Suprapubic skin (tissue), 4 donors: ENCODE data around the gene DEFB125. TPM values are rescaled to one million over a fixed set of nuclear protein-coding genes. Genes with fewer than 3 reads are reported as not detected.
"Not testable (repeated sequence)": the region's sequence is repeated elsewhere in the genome, so short reads cannot be mapped to it uniquely, and the experiment has no call there.

Experiments
- DNase-seq, 2 donors: peaks; one replicate each; pipeline ENCODE4 v3.0.0-alpha.2; 2019; ENCODE audit warnings: low spot score in 2 of 2
- H3K27ac ChIP-seq: fragments of 200-600 bp; sonication (generic); one replicate; pipeline ENCODE4 v1.5.1; 2019
- H3K27me3 ChIP-seq: fragments of 200-600 bp; sonication (generic); one replicate; pipeline ENCODE4 v1.5.1; 2019
- H3K36me3 ChIP-seq: fragments of 200-600 bp; sonication (generic); one replicate; pipeline ENCODE4 v1.5.1; 2019
- H3K4me1 ChIP-seq: fragments of 200-600 bp; sonication (generic); one replicate; pipeline ENCODE4 v1.5.1; 2019
- H3K4me3 ChIP-seq: fragments of 200-600 bp; sonication (generic); one replicate; pipeline ENCODE4 v1.5.1; 2019; ENCODE audit warnings: mild to moderate bottlenecking
- H3K9me3 ChIP-seq: fragments of 200-600 bp; sonication (generic); one replicate; pipeline ENCODE4 v1.5.1; 2019
- CTCF ChIP-seq, 2 donors: fragments of 200-600 bp in 1 of 2; fragments of 450-650 bp in 1 of 2; sonication (generic) in 1 of 2; IDR thresholded peaks; one replicate each; pipeline ENCODE4 v1.5.1; 2016 to 2019; ENCODE audit warnings: antibody characterized with exemption in 2 of 2, mild to moderate bottlenecking in 1 of 2, moderate library complexity in 1 of 2
- EP300 ChIP-seq: sonication (generic); formaldehyde crosslinking; IDR thresholded peaks from one replicate; pipeline ENCODE4 v1.6.1; 2017; ENCODE audit warnings: antibody characterized with exemption
- POLR2A ChIP-seq, 2 donors: fragments of 450-650 bp; IDR thresholded peaks; one replicate each; pipeline ENCODE4 v1.6.1; 2017; ENCODE audit warnings: antibody characterized with exemption in 2 of 2, mild to moderate bottlenecking in 2 of 2, moderate library complexity in 2 of 2
- POLR2AphosphoS5 ChIP-seq, 3 donors: sonication (generic); formaldehyde crosslinking; IDR thresholded peaks; one replicate each; pipeline ENCODE4 v1.6.1; 2017; ENCODE audit warnings: antibody characterized with exemption in 3 of 3
- WGBS: methylation state at CpG from one replicate; pipeline ENCODE4 v1.1.5; 2018; 5-methylcytosine and 5-hydroxymethylcytosine counted together
- total RNA-seq, 4 donors: library from RNA; depleted of rRNA; stranded (reverse); fragments of >200 nt; gene quantifications; one replicate each; pipeline ENCODE4 v1.1.0, GENCODE V29; 2016

DEFB125 gene
- total RNA-seq, 4 donors from 2014 or later: not detected

DNA sequence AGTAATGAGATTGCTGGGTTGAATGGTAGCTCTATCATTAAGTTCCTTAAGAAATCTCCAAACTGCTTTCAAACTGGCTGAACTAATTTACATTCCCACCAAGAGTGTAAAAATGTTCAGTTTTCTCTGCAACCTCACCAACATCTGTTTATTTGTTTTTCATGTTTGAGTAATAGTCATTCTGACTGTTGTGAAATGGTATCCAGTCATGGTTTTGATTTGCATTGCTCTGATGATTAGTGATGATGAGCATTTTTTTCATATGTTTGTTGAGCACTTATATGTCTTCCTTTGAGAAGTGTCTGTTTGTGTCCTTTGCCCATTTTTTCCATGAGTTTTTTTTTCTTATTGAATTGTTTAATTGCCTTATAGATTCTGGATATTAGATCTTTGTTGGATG is 24.9 kb downstream of the DEFB125 start:
- Histone ChIP-seq H3K4me1 (no peaks in the 10 kb centered on the region), H3K4me3 (no peak overlapping the region), H3K27ac (no peak overlapping the region), H3K27me3 (peaks cover 20% of the 10 kb centered on the region), H3K36me3 (no peaks in the 10 kb centered on the region), H3K9me3 (peaks cover 3% of the 10 kb centered on the region)
- DNase-seq: no peak
- TF ChIP-seq CTCF (IDR thresholded peaks at IDR 0.05) (no peak), POLR2A (IDR thresholded peaks at IDR 0.05) (no peak), POLR2AphosphoS5 (IDR thresholded peaks at IDR 0.05) (no peak), EP300 (no peak)

GRCh38 chr20:117518-117917 is 30.0 kb downstream of the DEFB125 start:
- H3K27me3 ChIP-seq: peaks cover 25% of the 10 kb centered on the region
- no peak overlapping the region for H3K27ac ChIP-seq
- H3K4me3 ChIP-seq: no peak overlapping the region
- H3K9me3 ChIP-seq: peaks cover 3% of the 10 kb centered on the region
- H3K36me3 ChIP-seq: no peaks in the 10 kb centered on the region
- H3K4me1 ChIP-seq: no peaks in the 10 kb centered on the region
- TF ChIP-seq CTCF (IDR thresholded peaks at IDR 0.05) (no peak), EP300 (no peak), POLR2AphosphoS5 (IDR thresholded peaks at IDR 0.05) (no peak), POLR2A (IDR thresholded peaks at IDR 0.05) (no peak)
- no peak for DNase-seq

DNA sequence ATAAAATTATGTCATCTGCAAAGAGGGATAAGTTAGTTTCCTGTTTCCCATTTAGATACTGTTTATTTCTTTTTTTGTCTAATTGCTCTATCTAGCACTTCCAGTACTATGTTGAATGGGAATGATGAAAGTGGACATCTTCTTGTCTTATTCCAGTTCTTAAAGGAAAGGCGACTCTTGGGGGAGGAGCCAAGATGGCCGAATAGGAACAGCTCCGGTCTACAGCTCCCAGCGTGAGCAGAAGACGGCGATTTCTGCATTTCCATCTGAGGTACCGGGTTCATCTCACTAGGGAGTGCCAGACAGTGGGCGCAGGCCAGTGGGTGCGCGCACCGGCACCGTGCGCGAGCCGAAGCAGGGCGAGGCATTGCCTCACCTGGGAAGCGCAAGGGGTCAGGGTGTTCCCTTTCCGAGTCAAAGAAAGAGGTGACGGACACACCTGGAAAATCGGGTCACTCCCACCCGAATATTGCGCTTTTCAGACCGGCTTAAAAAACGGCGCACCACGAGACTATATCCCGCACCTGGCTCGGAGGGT is 42.4 kb downstream of the DEFB125 start:
- H3K27me3 ChIP-seq, DNase-seq, H3K4me3 ChIP-seq, H3K9me3 ChIP-seq, H3K4me1 ChIP-seq, H3K27ac ChIP-seq, H3K36me3 ChIP-seq: not testable (repeated sequence)
- WGBS: 84% methylated on average over 21 of the region's 28 CpGs

DNA sequence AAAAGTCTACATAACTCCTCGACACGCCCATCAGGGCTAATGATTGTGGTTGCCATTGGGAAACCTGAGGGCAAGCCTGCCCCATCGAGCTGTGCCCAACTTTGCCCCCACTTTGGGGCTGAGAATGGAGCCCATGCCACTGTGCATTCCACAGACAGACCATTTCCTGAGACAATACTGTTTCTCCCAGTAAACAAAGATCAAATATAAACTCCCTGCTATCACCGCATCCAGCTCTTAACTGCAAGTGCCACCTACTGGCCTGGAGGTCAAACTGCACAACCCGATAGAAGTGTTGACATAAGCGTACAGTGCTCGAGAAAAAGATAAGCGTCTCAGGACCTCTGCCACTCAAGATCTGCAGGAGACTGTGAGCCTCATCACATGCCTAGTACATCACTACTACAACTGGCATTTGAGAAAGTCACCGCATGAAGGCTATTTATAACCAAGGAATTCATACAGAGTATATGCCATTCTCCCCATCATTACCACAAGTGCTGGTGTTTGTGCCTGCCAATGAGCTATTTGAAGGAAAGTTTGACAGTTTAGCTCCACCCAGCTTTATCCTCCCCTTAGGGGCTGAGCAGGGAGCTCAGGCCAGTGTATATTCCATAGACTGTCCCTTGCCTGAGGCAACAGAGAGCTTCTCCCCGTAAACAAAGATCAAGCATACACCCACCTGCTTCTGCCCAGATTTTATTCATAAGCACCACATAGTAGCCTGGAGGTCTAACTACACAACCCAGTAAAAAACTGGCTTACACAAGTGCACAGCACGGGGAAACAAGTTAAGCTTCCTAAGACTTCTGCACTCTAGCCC is 50.4 kb downstream of the DEFB125 start:
- Histone ChIP-seq H3K9me3 (no peaks in the 10 kb centered on the region), H3K4me3 (no peak overlapping the region), H3K4me1 (no peaks in the 10 kb centered on the region), H3K27ac (no peak overlapping the region), H3K27me3 (peaks cover 24% of the 10 kb centered on the region), H3K36me3 (no peaks in the 10 kb centered on the region)
- TF ChIP-seq EP300: no peak
- no peak for DNase-seq
- 83% methylated on average over 11 of the region's 11 CpGs for WGBS

GRCh38 chr20:142290-142689 is 54.8 kb downstream of the DEFB125 start, which contains the start of gene DEFB126:
Gene DEFB126, plus strand, starts transcription at chr20:142590. Its CDS starts 39 bp downstream, at chr20:142629.
- Histone ChIP-seq H3K36me3 (no peaks in the 10 kb centered on the region), H3K27me3 (peaks cover 40% of the 10 kb centered on the region), H3K9me3 (no peaks in the 10 kb centered on the region), H3K4me3 (no peak within 1 kb of the TSS), H3K4me1 (no peaks in the 10 kb centered on the region), H3K27ac (no peak within 1 kb of the TSS)
- DNase-seq: no peak
- WGBS: 25% methylated on average over 1 of the region's 1 CpG
- TF ChIP-seq POLR2AphosphoS5 (IDR thresholded peaks at IDR 0.05) (no peak), CTCF (IDR thresholded peaks at IDR 0.05) (no peak), EP300 (no peak), POLR2A (IDR thresholded peaks at IDR 0.05) (no peak)

DNA sequence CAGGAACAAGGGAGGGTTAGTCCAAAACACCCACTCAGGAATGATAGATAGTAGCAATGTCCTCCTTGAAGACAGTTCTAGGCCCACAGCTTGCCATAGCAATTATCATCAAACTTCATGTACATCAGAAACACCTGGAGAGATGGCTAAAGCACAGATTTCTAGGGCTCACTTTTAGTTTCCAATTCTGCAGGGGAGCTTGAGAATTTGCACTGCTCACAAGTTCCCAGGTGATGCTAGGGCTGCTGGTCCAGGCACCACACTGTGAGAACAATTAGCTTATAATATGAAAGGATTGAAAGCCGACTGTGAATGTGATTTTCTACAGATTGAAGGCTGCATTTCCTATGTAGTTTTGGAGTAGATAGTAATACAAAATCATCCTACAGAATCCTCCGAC is 58.4 kb downstream of the DEFB125 start:
- WGBS: 61% methylated on average over 2 of the region's 2 CpGs
- H3K4me1 ChIP-seq: no peaks in the 10 kb centered on the region
- H3K36me3 ChIP-seq: no peaks in the 10 kb centered on the region
- H3K9me3 ChIP-seq: no peaks in the 10 kb centered on the region
- no peak overlapping the region for H3K4me3 ChIP-seq
- no peak overlapping the region for H3K27ac ChIP-seq
- TF ChIP-seq POLR2AphosphoS5 (IDR thresholded peaks at IDR 0.05): no peak
- TF ChIP-seq CTCF (IDR thresholded peaks at IDR 0.05): no peak
- TF ChIP-seq EP300: no peak
- no peak for TF ChIP-seq POLR2A (IDR thresholded peaks at IDR 0.05)
- DNase-seq: no peak
- H3K27me3 ChIP-seq: peaks cover 26% of the 10 kb centered on the region

Other genes starting within 250 kb of the DEFB125 start
- not detected for gene DEFB126, start 54.9 kb downstream of the DEFB125 start, total RNA-seq
- not detected for gene DEFB127, start 69.8 kb downstream of the DEFB125 start, total RNA-seq
- not detected for gene DEFB128, start 102.0 kb downstream of the DEFB125 start, total RNA-seq
- not detected for gene DEFB129, start 139.6 kb downstream of the DEFB125 start, total RNA-seq
- gene DEFB132, start 170.1 kb downstream of the DEFB125 start, total RNA-seq: under 1 TPM in 1 of 4 donors, not detected in 3; 0.34 TPM
- gene C20orf96, start 203.1 kb downstream of the DEFB125 start, total RNA-seq: 1 to 10 TPM in 2 of 4 donors, under 1 TPM in 2; 0.91 to 5.1 (median 2.0) TPM
- gene ZCCHC3, start 209.9 kb downstream of the DEFB125 start, total RNA-seq: 10 to 100 TPM in 1 of 4 donors, 1 to 10 TPM in 3; 8.1 to 11.2 (median 8.8) TPM
- gene SOX12, start 237.9 kb downstream of the DEFB125 start, total RNA-seq: 1 to 10 TPM; 5.4 to 6.5 (median 5.9) TPM